B cell (primary cell): ENCODE results near the gene XXYLT1. TPM values are rescaled to one million over a fixed set of nuclear protein-coding genes. Genes with fewer than 3 reads are reported as not detected.

ENCODE experiments used
- ATAC-seq: fragments of 200-7000 bp; cut with Tn5 transposase; one replicate; pipeline ENCODE4 v1.10.0; 2021; ENCODE audit warnings: low read depth, mild to moderate bottlenecking, moderate number of reproducible peaks, moderate library complexity
- CTCF ChIA-PET: fragments of 350-600 bp; sonication (Branson Sonifier 250); formaldehyde crosslinking; loops from one replicate; lab custom pipeline; 2021; ENCODE audit warnings: antibody characterized with exemption, inconsistent platforms; lab: Charles Lee
- POLR2A ChIA-PET: fragments of 350-600 bp; sonication (Branson Sonifier 250); formaldehyde crosslinking; loops from one replicate; lab custom pipeline; 2021; ENCODE audit warnings: antibody characterized with exemption; lab: Charles Lee
- DNase-seq: peaks from one replicate; pipeline ENCODE4 v3.0.0; 2013
- H2AFZ ChIP-seq: 2 replicates; pipeline ENCODE4 v1.6.1; 2012; ENCODE audit warnings: mild to moderate bottlenecking, low read depth, low read length; ENCODE audit not compliant: insufficient read depth, poor library complexity, severe bottlenecking
- H3K27ac ChIP-seq, 2 donors: 1 replicate in 1 of 2; 2 replicates in 1 of 2; pipeline ENCODE4 v1.5.1; 2012 to 2013; ENCODE audit warnings: low read length in 2 of 2, mild to moderate bottlenecking in 2 of 2, moderate library complexity in 1 of 2
- H3K27me3 ChIP-seq, 4 experiments: fragments of 200-600 bp in 1 of 4; sonication (generic) in 1 of 4; replicated peaks in 1 of 4; 1 replicate in 2 of 4; 2 replicates in 2 of 4; pipeline versions ENCODE4 v1.6.1 to v1.7.0; 2013 to 2016; ENCODE audit warnings: low read length in 3 of 4, mild to moderate bottlenecking in 2 of 4, mixed read lengths in 1 of 4, moderate library complexity in 1 of 4; ENCODE audit not compliant: insufficient read depth in 4 of 4, control insufficient read depth in 3 of 4; ENCODE audit errors: control extremely low read depth in 1 of 4
- H3K36me3 ChIP-seq, 2 experiments: replicated peaks in 1 of 2; 1 replicate in 1 of 2; 2 replicates in 1 of 2; pipeline versions ENCODE4 v1.6.1 to v1.7.1; 2013; ENCODE audit warnings: low read length in 1 of 2; ENCODE audit not compliant: insufficient read depth in 2 of 2, control insufficient read depth in 1 of 2; ENCODE audit errors: control extremely low read depth in 1 of 2, extremely low read depth in 1 of 2
- H3K4me1 ChIP-seq, 2 donors: fragments of 200-600 bp in 1 of 2; sonication (generic) in 1 of 2; 1 replicate in 1 of 2; 2 replicates in 1 of 2; pipeline versions ENCODE4 v1.5.1 to v1.6.1; 2013 to 2017; ENCODE audit warnings: low read length in 2 of 2; ENCODE audit not compliant: control insufficient read depth in 2 of 2, insufficient read depth in 2 of 2
- H3K4me2 ChIP-seq: replicated peaks from 2 replicates; pipeline ENCODE3; 2012; ENCODE audit warnings: mild to moderate bottlenecking, low read depth, low read length; ENCODE audit not compliant: poor library complexity, severe bottlenecking
- H3K4me3 ChIP-seq, 5 experiments: fragments of 200-600 bp in 1 of 5; sonication (generic) in 1 of 5; 1 replicate in 3 of 5; 2 replicates in 2 of 5; pipeline versions ENCODE4 v1.5.1 to v1.7.0; 2011 to 2016; ENCODE audit warnings: low read length in 4 of 5, mild to moderate bottlenecking in 4 of 5, low read depth in 2 of 5, control low read depth in 1 of 5, moderate library complexity in 1 of 5; ENCODE audit not compliant: insufficient read depth in 1 of 5; ENCODE audit errors: control extremely low read depth in 1 of 5, extremely low read depth in 1 of 5
- H3K79me2 ChIP-seq: fragments of 200-600 bp; sonication (generic); one replicate; pipeline ENCODE4 v1.6.0; 2016; ENCODE audit warnings: low read length; ENCODE audit not compliant: control insufficient read depth, insufficient read depth
- H3K9ac ChIP-seq: fragments of 200-600 bp; sonication (generic); 2 replicates; pipeline ENCODE4 v1.6.1; 2017; ENCODE audit warnings: mild to moderate bottlenecking, low read length, moderate library complexity
- H3K9me3 ChIP-seq, 3 donors: one replicate each; pipeline versions ENCODE4 v1.6.1 to v1.7.1; 2013; ENCODE audit warnings: low read length in 2 of 3; ENCODE audit not compliant: control insufficient read depth in 2 of 3, insufficient read depth in 1 of 3; ENCODE audit errors: control extremely low read depth in 1 of 3
- H4K20me1 ChIP-seq: 2 replicates; pipeline ENCODE4 v1.6.0; 2012; ENCODE audit warnings: mild to moderate bottlenecking, low read length; ENCODE audit not compliant: insufficient read depth, control insufficient read depth, poor library complexity, severe bottlenecking
- H3K27ac Mint-ChIP-seq: one replicate; pipeline ENCODE4 v1.8.0; 2021; ENCODE audit warnings: mixed read lengths
- H3K27me3 Mint-ChIP-seq: one replicate; pipeline ENCODE4 v1.8.0; 2021; ENCODE audit warnings: mixed read lengths
- H3K4me1 Mint-ChIP-seq: one replicate; pipeline ENCODE4 v1.8.0; 2021; ENCODE audit warnings: mixed read lengths
- H3K4me3 Mint-ChIP-seq: one replicate; pipeline ENCODE4 v1.8.0; 2021; ENCODE audit warnings: mixed read lengths
- H3K9me3 Mint-ChIP-seq: one replicate; pipeline ENCODE4 v1.8.0; 2022; ENCODE audit warnings: mixed read lengths; ENCODE audit not compliant: insufficient read depth
- EZH2 ChIP-seq: IDR thresholded peaks from 2 replicates; pipeline ENCODE4 v1.6.1; 2012; ENCODE audit warnings: borderline replicate concordance, low read depth, mild to moderate bottlenecking, moderate library complexity, low read length; ENCODE audit not compliant: insufficient read depth, poor library complexity, severe bottlenecking
- WGBS: methylation state at CpG from one replicate; pipeline ENCODE4 v1.1.5; 2013; ENCODE audit warnings: missing lambda C conversion rate; ENCODE audit not compliant: insufficient coverage; 5-methylcytosine and 5-hydroxymethylcytosine counted together
- intact Hi-C: fragments of 100-400 bp; cut with micrococcal nuclease; formaldehyde crosslinking; loops from one replicate; pipeline ENCODE4 v1.10.0; 2022
- polyA plus RNA-seq: library from polyadenylated mRNA; depleted of rRNA; stranded (reverse); fragments of >200 nt; gene quantifications from 2 replicates; pipeline ENCODE4 v1.2.3, GENCODE V29; 2012
- total RNA-seq, 2 donors: library from RNA; stranded (reverse); fragments of 120-200 nt in 1 of 2; gene quantifications; 1 replicate in 1 of 2; 2 replicates in 1 of 2; pipeline versions ENCODE4 v1.2.3 to v1.2.4, GENCODE V29; 2013 to 2022
- TF ChIP-seq, protein P1 (sequence below): fragments of 200-600 bp; IDR thresholded peaks from one replicate; pipeline ENCODE4 v1.8.0; 2022; ENCODE audit warnings: antibody characterized with exemption, mild to moderate bottlenecking

The XXYLT1 gene
- total and polyA plus RNA-seq, 2 donors (not counting 1 experiment from before 2014, with no cell fraction given), result 2.6 to 11.2 TPM

GRCh38 chr3:195123281-195123691 is 147.7 kb downstream of the XXYLT1 start:
- no peak overlapping the region for H3K4me3 Mint-ChIP-seq
- Histone ChIP-seq H3K4me2 (no peak overlapping the region), H3K9me3 (no peaks in the 10 kb centered on the region), H3K36me3 (no peaks in the 10 kb centered on the region), H3K4me3 (no peak overlapping the region), H4K20me1 (no peaks in the 10 kb centered on the region), H3K4me1 (peaks cover 19 to 31% of the 10 kb centered on the region in 2 donors), H3K9ac (no peak overlapping the region), H3K79me2 (no peaks in the 10 kb centered on the region), H3K27ac (no peak overlapping the region), H2AFZ (no peak overlapping the region), H3K27me3 (no peaks in the 10 kb centered on the region)
- CTCF ChIA-PET, result interaction anchor here (0.6 to 1.6 kb wide), 3 partner anchors 134 to 441 kb away, joined by 3 to 5 read pairs (median 3); no protein-coding TSS in a partner anchor
- no peaks in the 10 kb centered on the region for H3K27me3 Mint-ChIP-seq
- POLR2A ChIA-PET, result interaction anchor here (0.6 kb wide), 1 partner anchor 319 kb away, joined by 5 read pairs; no protein-coding TSS in a partner anchor
- H3K27ac Mint-ChIP-seq, result no peak overlapping the region
- H3K4me1 Mint-ChIP-seq, result peaks cover 37% of the 10 kb centered on the region
- no peaks in the 10 kb centered on the region for H3K9me3 Mint-ChIP-seq
- ATAC-seq (no peak), DNase-seq (no peak)
- 98% methylated on average over 9 of the region's 13 CpGs for WGBS
- intact Hi-C loops, result no loop called here
- TF ChIP-seq EZH2, result no peak
- TF ChIP-seq, protein P1, sequence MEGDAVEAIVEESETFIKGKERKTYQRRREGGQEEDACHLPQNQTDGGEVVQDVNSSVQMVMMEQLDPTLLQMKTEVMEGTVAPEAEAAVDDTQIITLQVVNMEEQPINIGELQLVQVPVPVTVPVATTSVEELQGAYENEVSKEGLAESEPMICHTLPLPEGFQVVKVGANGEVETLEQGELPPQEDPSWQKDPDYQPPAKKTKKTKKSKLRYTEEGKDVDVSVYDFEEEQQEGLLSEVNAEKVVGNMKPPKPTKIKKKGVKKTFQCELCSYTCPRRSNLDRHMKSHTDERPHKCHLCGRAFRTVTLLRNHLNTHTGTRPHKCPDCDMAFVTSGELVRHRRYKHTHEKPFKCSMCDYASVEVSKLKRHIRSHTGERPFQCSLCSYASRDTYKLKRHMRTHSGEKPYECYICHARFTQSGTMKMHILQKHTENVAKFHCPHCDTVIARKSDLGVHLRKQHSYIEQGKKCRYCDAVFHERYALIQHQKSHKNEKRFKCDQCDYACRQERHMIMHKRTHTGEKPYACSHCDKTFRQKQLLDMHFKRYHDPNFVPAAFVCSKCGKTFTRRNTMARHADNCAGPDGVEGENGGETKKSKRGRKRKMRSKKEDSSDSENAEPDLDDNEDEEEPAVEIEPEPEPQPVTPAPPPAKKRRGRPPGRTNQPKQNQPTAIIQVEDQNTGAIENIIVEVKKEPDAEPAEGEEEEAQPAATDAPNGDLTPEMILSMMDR, result no peak

- TF ChIP-seq EZH2, result no peak
- TF ChIP-seq, protein P1, result no peak
- Histone ChIP-seq H3K27ac (no peak overlapping the region), H2AFZ (no peak overlapping the region), H3K4me3 (no peak overlapping the region), H3K4me2 (no peak overlapping the region), H3K9me3 (no peaks in the 10 kb centered on the region), H3K9ac (no peak overlapping the region), H3K4me1 (peaks cover 12 to 32% of the 10 kb centered on the region in 2 donors), H3K27me3 (no peaks in the 10 kb centered on the region), H3K79me2 (no peaks in the 10 kb centered on the region), H3K36me3 (no peaks in the 10 kb centered on the region), H4K20me1 (no peaks in the 10 kb centered on the region)
- intact Hi-C loops, result no loop called here
- Mint-ChIP-seq H3K4me1 (peaks cover 34% of the 10 kb centered on the region), H3K4me3 (no peak overlapping the region), H3K9me3 (no peaks in the 10 kb centered on the region), H3K27ac (no peak overlapping the region), H3K27me3 (no peaks in the 10 kb centered on the region)
- CTCF ChIA-PET, result interaction anchor here (0.6 to 4.2 kb wide), 3 partner anchors 16 to 440 kb away, joined by 3 to 15 read pairs (median 5); no protein-coding TSS in a partner anchor
- POLR2A ChIA-PET, result interaction anchor here (0.6 to 1.3 kb wide), 3 partner anchors 25 to 435 kb away, joined by 3 to 5 read pairs (median 3); no protein-coding TSS in a partner anchor
- ATAC-seq, result no peak
- 86% methylated on average over 1 of the region's 4 CpGs for WGBS
- DNase-seq, result no peak
Observed at GRCh38 chr3:195122261-195122660, 148.7 kb downstream of the XXYLT1 start.
